GM19043 (cell line): ENCODE data around the gene MRGPRD.

Experiments
- ATAC-seq: cut with Tn5 transposase; IDR thresholded peaks from one replicate; pipeline ENCODE4 v1.9.1; 2021; ENCODE audit warnings: low read depth; ENCODE audit not compliant: unreplicated experiment

Gene MRGPRD

DNA sequence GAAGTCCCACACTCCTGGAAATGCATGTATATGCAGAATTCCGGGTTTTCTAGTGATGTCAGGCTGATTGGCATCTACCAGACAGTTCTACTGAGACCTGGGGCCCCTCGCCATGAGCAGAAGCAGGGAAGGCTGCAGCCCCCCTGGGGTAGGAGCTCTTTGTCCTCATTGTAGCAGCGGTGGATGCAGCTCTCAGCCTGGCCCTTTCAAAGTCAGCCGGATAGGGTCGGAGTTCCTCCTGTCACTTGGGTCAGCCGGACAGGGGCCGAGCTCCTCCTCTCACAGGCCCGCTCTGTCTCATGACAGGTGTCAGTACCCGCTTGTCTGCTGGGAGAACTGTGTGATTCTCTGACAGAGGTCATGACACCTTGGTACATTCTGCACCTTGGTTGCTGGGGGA lies 30.0 kb downstream of the MRGPRD start:
- ATAC-seq = no peak

DNA sequence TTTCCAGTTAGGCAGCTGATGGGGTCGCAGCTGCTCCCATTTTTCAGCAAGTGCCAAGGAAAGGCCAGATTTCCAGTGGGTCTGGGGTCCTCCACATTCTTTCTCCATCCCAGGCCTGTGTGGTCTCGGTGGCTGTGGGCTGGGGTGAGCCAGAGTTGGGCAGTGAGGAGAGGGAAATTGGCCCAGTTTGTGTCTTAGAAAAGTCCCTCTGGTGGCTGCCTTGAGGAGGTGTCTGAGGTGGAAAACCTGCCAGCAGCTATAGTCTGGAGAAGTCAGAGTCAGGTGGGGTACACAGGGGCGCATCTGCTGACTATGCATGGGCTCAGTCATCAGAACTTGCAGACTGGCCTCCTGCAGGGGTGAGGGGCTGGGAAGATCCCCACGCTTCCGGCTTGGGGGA lies 30.5 kb downstream of the MRGPRD start:
- ATAC-seq = no peak

DNA sequence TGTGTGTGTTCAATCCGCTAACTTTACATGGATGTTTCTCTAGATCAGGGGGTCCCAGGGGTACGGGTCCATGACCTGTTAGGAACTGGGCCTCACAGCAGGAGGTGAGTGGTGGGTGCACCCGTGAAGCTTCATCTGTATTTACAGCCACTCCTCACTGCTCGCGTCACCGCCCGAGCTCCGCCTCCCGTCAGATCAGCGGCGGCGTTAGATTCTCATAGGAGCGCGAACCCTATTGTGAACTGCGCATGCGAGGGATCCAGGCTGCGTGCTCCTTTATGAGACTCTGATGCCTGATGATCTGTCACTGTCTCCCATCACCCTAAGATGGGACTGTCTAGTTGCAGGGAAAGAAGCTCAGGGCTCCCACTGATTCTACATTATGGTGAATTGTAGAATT lies 31.9 kb downstream of the MRGPRD start:
- no peak for ATAC-seq

DNA sequence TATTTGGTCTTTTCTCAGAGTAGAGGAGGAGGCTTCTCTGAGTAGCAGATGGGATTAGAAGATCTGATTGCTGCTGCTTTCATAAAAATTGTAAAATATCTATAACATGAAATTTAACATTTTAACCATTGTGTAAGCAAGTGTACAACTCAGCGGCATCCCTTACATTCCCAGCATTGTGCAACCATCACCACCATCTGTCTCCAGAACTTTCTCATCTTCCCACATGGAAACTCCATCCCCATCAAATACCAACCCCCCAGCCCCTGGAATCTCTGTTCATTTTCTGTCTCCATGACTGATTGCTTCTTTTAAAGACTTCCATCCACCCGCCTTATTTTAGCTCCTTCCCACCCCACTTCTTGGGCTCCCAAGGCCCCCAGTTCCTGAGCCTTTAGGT lies 32.3 kb downstream of the MRGPRD start:
- no peak for ATAC-seq

DNA sequence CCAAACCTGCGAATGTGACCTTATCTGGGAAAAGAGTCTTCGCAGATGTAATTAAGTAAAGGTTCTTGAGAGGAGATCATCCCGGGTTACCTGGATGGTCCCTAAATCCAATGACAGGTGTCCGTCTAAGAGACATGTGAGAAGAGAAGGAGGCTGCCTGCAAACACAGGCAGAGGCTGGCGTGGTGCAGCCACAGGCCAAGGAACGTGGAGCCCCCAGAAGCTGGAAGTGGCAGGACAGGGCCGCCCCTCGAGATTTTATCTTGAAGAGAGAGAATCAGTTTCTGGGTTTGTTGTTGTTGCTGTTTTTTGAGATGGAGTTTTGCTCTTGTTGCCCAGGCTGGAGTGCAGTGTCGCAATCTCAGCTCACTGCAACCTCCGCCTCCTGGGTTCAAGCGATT lies 33.6 kb downstream of the MRGPRD start:
- no peak for ATAC-seq

DNA sequence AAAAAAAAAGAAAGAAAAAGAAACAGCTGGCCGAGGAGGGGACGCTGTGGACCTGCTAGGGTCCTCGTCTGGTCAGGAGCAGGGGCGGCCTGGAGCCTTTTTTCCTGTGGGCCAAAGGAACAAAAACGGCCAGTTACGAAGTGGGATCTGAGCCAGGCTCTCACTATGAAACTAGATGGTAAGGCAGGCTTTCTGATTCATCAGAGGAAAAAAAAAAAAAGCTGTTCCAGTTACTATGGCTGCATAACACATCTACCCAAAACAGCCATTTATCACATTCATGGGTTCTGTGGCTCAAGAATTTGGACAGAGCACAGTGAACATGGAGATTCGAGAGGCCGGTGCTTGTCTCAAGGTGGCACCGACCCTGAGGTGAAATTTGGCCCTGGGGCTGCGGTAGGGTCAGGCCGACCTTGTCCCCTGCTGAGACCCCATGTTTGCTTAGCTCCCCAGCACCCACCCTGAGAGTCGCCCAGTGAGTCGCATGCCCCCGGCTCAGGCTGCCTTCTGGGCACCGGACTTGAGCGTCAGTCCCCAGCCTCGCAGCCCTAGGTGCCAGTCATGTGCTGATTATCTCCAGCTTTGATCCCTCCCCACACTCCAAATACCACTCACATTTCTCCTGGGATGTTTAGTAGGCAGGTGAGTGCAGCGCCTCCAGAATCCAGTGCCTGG lies 34.2 kb downstream of the MRGPRD start:
- no peak for ATAC-seq

DNA sequence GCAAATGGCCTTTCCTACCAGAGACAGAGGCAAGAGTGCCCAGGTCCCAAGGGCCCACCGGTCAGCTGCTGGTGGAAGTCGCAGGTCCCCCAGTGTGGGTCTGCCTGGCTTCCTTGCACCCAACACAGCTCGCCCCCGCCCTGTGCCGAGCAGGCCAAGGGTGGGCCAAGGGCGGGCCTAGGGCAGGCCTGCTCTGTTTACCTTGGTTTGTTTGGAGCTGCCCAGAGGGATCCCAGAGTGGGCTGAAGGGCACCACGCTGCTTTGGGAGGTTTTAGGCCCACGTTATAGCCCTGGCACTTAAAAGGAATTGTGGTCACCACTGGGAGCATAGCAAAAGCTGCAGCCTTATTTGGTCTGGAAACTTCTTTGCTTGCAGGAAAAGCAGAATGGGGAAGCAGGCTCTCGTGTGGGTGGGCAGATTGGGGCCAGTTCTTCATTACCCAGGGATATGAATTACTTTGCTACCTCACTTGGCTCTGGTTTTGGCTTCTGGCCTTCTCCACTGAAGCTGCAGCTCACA lies 38.0 kb downstream of the MRGPRD start:
- no peak for ATAC-seq

DNA sequence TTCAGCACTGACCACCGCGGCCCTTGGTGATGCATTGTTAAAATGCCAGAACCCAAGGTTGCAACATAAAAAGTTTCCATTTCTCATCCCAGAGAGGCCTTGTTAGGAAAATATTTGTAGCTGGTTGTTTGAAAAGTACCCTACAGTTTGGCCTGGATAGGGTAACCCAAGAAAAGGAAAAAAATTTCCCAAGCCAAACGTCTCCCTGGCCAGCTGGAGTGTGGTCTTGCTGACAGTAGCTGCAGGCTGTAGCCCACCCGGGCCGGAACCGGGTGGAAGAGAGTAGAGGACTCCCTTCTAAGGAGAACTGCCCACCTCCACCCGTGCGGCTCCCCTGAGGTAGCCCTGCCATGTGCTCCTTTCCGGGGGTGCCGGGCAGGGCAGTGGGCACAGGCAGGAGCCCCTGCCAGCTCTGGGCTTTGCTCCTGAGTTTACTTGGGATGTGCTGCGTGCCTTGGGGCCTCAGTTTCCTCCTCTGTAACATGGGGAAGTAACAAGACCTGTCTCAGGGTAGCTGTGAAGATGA lies 38.6 kb downstream of the MRGPRD start:
- ATAC-seq = no peak

DNA sequence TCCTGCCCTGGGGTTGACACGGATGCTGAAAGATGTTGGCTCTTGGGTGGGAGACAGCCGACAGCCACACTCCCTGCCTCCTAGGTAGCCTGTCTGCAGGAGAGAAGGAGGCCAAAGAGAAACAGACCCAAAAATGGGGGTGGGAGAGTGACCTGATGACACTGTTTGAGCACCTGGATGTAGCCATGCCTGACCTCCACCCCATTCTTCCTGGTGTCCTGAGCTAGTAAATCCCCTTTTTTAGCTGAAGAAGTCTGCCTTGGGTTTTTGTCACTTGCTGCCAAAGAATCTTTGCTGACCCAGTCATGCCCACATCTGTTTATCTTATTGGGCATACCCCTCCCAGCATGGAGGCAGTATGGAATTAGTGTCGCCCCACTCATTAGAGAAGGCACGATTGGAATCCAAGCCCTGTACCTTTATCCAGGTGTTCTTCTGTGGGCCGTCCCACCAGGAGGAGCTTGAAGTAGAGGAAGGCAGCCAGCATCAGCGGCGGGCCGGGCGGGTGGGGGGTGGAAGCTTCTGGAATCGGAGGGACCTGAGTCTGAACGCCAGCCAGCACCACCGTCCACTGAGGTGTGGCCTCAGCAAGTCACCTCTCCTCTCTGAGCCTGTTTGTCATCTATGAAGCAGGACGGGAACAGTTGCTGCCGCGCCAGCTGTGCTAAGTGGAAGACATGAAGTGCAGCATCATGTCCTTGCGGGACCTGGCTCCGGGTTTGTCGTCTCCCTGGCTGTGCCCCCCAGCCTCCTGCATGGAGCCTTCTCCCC lies 39.3 kb downstream of the MRGPRD start:
- no peak for ATAC-seq

DNA sequence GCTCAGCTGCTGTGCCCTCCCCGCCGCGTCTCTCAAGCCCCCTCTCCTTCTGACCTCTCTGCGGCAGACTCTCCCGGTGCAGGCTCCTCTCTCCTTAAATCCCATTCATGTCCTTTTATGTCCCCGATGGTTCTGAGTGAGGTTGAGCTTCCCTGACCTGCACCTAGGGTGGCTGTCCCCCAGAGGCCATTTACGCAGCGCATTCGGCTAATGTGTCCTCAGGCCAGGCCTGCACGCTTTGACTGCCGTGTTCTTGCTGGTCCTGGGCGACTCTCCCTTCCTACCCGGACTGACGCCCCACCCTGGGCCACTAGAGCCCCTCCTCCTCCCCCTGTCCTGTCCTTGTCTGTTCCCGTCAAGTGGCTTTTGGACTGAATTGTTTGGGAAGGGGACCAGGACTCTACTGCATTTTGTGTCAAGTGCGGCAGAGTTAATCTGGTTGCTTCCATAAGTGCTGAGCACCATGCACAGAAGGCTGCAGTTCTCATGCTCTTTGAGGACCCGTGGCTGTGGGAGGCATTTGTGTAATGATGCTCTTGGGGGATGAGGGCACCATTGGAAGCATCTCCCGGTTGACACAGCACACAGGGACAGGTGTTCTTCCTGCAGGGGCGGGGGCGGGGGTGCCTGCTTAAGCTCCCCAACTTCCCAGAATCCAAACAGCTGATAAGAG lies 40.0 kb downstream of the MRGPRD start:
- no peak for ATAC-seq

DNA sequence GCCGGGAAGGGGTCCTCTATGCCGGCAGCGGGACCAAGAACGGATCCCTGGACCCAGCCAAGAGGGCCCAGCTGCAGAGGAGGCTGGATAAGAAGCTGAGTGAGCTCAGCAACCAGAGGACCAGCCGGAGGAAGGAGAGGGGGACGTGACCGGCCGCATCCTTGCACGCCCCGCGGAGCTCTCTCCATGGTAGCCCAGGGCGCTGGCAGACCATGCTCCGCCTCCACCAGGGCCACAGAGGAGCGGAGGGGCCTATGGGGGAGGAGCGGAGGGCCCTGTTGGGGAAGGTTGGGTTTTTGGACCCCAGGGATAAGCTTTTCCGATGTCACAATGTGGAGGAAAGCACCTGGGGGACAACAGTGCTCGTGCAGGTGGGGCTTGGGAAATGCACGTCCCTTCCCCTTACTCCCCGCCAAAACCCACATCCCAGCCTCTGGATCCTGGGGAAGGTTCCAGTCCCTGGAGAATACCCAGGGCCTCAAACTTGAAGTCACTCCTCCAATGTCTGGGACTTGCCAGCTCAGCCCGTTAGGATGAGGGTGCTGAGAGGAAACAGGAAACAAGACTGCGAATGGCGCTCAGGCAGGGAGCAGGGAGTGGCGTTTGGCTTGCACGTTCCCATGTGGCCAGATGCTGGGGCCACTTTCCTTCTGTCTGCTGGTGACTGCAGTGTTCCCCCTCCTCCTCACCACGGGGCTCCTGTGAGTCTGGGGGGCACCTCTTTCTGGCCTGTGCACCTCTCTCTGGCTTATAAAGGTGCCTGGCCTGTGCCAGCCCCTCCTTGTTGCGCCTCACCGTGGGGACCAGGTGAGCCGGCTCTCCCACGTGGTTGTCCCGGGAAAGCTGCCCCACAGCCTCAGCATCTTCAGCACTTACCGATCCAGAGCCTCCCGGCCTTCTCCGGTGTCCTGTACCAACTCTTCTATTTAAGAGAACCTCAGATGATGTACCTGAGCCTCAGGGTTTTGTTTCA lies 40.9 kb downstream of the MRGPRD start:
- ATAC-seq = no peak

DNA sequence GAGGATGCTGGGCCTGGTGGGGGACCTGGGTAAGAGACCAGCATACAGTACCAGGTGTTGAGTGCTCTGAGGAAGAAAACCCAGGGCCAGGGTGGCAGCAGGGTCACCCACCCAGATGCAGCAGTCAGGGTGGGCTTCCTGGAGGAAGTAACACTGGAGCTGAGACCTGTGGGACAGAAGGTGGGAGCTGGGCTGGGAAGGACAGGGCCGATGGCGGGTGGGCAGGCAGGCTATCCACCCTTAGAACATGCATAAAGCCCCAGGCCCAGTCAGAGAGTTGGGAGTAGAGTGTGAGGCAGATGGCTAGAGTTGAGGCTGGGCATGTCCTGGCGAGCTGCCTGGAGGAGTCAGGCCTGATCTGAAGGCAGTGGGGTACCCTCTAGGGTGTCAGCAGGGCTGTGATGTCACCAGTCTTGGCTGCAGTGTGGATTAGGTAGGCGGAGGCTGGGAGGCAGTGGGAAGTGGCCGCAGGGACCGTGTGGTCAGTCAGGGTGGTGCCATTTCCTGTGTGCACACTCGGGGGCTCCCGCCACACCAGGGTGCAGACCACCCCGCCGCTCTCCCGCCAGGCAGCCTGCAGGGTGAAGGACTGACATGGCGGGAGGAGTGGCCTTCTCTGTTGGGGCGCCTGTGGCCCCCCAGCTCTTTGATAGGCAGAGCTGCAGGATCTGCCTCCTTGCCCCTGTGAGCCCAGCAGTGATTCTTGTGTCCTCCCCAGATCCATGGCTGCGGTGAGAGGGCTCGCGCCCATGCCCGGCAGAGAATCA lies 41.8 kb downstream of the MRGPRD start:
- ATAC-seq = no peak

DNA sequence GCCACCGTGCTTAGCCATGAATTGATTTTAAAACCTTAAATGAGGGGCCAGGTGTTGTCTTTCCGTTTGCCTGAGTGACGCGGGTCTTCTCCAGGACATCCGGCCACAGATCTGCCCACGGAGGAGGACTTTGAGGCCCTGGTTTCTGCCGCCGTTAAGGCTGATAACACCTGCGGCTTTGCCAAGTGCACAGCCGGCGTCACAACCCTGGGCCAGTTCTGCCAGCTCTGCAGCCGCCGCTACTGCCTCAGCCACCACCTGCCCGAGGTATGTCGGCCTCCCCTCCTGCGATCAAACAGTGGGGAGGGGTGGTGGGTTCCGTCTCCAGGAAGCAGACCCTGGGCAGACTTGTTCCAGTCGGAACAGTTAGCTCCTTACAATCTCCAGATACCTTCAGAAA lies 42.7 kb downstream of the MRGPRD start:
- no peak for ATAC-seq

DNA sequence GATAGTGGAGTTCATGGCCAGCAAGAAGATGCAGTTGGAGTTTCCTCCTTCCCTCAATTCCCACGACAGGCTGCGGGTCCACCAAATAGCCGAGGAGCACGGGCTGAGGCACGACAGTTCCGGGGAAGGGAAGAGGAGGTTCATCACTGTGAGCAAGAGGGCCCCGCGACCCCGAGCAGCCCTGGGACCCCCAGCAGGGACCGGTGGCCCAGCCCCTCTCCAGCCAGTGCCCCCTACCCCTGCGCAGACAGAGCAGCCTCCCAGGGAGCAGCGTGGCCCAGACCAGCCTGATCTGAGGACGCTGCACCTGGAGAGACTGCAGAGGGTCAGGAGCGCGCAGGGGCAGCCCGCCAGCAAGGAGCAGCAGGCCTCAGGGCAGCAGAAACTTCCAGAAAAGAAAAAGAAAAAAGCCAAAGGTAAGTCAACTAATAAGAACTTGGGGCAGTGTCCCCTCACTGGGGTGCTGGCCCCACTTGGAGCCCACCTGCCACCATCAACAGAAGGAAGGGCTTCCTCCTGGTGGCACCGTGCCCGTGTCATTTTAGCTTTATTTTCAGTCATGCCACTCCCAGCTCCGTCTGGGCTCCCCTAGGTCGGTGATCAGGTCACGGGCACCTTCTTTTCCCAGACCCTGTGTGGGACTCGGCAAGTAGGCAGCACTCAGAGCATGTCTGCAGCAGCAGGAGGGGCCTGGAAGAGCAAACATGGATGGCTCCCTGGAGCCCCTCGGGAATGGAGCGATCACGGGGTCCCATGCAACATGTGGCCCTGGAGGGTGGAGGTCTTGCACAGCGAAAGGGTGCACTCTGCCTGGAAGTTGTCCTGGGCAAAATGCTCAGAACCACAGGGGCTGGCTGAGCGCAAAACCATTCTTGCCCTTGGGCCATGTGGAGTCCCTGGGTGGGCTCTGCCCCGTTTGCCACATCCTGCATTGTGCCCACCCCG lies 43.8 kb downstream of the MRGPRD start:
- ATAC-seq = no peak

DNA sequence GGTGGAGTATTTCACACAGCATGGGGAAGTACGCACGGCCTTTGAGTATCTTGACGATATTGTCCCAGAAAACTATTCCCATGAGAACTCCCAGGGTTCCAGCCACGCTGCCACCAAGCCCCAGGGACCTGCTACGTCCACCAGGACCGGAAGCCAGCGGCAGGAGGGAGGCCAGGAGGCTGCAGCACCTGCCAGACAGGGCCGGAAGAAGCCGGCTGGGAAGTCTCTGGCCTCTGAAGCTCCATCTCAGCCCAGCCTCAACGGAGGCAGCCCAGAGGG lies 44.5 kb downstream of the MRGPRD start:
- no peak for ATAC-seq

DNA sequence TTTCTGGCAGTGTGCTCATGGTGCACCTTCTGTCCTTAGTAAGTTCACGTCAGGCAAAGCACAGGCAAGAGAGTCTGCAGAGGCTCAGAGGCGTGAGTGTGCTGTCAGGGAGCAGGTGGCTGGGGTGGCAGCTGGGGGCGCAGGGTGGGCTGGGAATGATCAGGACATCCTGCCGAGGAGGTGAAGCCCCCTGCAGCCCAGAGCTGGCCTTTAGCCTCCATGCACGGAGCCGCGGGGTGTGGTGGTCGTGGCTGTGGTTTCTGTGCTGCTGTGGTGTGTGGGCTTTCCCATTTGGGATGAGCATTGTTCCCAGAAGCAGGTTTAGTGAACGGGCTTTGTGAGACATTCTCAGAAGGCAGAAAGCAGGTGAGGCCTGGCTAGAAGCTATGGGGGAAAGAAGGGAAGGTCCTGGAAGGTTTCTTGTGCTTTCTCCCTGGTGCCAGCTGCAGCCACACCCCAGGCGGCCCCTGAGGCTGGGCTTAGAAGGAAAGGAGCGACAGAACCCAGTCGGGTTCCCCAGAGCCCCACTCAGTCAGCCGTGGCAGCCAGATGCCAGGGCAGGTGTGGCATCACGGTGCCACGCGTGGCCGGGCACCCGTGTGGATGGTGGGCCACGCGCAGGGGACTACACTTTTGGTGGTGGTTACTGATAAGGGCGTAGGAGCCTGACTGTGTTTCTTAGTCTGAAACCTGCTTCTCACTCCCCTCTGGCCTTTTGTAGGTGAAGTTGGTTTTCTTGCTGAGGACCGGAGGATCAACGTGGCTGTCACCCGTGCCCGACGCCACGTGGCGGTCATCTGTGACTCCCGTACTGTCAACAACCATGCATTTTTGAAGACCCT lies 45.0 kb downstream of the MRGPRD start:
- no peak for ATAC-seq

DNA sequence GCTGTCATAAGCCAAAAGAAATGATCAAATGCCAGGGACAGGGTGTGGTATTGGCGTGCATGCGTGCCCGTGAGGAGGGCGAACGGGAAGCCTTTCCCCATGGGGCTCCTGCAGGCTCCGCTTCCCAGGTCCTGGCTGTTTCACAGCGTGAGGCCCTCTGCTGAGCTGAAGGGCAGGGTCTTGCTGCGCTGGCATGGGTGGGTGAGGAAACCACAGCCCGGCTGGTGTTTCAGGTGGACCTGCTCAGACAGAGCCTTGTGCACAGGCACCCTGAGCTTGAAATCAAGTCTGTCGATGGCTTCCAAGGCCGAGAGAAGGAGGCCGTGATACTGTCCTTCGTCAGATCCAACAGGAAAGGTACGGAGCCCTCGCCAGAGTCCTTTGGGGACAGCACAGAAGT lies 45.7 kb downstream of the MRGPRD start:
- no peak for ATAC-seq

DNA sequence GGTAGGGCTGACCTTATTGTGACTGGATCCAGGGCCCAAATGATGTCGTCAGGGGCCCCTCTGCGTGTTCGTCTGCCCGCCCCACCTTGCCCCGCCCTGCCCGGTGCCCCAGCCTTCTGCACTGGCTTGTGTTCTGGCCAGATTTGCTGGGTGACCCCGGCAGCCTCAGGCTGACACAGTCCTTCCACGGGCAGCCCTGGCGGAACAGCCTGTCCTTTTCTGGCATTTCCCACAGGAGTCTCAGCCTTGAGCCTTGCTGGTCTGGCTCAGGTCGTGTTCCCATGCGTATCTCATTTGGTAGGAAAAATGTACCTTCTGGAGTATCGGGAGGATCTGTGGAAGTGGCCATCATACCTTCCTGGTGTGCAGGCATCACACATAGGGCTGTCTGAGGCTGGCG lies 46.1 kb downstream of the MRGPRD start:
- ATAC-seq = no peak
